Activated naive CD8-positive, alpha-beta T cell treated with anti-CD3 and anti-CD28 coated beads, Interleukin-2, amount 50 U/mL, for 16 hours (primary cell): ENCODE results near the gene GRIK3.
"Not testable (repeated sequence)": the region's sequence is repeated elsewhere in the genome, so short reads cannot be mapped to it uniquely, and the experiment has no call there.

Source experiments
- DNase-seq: peaks from one replicate; pipeline ENCODE4 v3.0.0-alpha.2; 2020; ENCODE audit warnings: low read depth, low spot score

The GRIK3 gene

DNA sequence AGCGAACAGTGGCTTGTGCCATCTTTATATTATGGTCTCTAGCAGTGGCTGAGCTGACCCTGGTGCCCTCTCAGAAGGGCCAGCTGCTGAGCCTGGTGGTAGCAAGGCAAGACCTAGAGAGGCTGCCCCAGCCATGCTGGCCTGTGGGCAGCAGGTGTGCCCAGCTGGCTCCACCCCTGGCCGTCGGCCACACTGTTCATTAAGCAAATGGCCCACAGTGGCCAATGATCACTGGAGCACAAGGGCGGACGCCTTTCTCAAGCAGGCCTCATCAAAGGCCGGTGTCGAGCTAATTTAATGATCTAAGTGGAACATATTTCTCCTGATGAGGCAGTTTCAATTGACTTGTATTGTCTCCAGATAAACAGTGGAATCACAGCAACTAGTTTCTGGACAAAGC lies 89.4 kb downstream of the GRIK3 start:
- DNase-seq: no peak

DNA sequence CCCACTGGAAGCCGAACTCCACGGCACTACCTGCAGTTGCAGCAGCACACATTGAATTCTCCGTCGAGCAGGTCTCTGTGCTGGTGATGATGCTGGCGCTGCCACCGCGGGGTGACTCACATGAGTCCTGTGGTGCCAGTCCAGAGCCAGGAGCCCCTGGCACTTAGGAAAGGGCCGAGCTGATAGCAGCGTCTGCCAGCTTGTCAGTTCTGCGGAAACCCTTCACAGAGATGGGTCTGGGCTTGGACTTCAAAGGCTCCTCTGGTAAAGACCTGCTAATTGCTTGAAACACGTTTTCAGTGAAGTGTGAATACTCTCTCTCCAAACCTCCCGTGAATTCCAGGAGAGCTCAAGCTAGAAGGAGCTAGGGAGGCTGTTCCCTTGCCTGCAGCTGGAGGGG lies 92.2 kb downstream of the GRIK3 start:
- no peak for DNase-seq

DNA sequence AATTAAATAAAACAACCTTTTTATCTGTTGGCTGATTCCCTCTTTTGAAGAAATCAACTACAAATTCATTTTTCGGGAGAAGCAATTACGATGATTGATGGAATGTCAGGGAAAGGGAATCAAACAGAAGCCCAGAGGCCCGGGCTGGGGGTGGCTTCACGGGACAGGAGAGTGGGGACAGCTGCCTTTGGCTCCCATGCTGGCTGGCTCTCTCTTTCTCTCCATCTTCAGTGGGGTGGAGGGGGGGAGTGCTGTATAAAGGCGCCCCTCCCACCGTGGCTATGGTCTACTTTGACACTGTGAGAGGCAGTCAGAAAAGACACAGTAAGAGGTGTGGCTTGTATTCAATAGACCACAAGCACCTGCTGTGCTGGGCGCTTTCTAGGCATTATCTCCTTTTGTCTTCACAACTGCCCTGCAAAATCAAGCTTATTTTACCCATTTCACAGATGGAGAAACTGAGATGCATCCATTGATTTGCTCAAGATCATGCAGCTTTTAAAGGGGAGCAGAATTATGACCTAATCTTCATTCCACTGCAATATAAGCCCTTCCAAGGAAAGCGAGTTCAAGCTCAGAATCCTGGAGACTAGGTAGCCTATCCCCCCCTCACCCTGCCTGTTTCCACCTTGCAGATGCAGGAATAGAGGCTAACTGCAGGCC lies 92.9 kb downstream of the GRIK3 start:
- DNase-seq: no peak

DNA sequence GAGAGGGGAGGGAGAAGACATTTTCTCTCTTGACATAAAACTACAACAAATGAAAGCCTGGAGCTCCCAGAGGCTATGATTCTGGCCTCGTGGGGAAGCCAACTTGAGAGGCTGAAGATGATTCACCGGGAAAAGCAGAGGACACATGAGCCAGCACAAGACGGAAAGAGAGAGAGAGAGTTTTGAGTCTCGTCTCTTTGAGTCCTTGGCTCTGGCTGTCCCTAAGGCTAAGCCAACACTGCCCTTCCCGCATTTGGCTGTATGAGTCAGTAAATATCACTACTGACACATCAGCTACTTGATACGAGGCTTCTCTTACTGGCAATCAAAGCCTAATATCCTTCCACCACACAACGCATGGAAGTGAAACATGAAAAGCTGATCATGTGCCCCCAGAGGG lies 95.5 kb downstream of the GRIK3 start:
- DNase-seq: no peak

DNA sequence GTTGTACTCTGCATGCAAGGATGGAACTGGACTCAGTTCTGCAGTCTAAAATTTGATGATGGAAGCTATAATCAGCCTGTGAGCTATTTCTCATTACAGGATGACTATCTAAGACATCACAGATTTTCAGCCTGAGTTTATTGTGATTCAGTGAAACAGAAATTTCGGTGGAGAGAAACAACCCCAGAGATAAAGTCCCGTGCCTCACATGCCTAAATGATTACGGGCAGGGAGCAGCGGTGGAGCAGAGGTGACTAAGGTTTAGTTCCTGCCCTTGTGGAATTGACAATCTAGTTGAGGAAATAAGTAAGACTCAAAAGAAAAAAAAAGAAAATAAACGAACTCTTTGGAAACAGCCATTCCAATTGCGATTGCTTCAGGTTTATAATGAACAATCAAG lies 96.9 kb downstream of the GRIK3 start:
- DNase-seq: no peak

DNA sequence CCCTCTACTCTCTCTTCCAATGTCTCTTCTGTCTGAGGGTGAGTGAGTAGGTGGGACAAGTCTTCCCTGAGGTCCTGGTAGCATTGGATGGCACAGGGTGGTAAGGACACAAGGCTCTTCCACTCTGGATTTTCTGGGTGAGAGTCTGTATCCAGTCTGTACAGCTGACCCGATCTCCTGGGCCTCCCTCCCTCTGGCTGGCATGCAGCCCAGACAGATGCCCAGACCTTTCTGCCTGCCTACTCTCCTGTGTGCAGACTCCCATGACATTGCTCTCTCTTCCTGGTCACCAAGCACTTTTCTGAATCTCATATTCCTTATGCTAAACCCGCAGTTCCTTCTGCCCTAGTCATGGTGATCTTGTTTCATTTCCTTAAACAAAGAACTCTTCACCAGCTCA lies 100.3 kb downstream of the GRIK3 start:
- DNase-seq: no peak

DNA sequence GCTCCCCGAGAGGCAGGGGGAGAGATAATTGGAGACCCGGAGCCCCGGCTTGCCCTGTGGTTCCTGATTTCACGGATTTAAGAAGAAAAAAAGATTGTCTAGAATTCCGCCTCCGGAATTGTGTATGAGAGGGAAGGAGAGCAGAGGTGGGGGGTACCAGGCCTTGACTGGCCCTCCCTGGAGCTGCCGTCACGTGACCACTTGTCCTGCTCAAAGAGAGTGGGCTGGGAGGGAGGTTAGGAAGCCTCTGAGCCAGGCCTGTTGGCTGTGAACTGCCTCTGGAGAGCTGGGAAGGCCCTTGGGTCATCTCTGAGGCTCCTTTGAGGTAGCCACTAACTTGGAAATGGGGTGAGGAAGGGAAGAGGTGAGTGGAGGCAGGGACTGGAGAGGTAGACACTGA lies 106.5 kb downstream of the GRIK3 start:
- no peak for DNase-seq

DNA sequence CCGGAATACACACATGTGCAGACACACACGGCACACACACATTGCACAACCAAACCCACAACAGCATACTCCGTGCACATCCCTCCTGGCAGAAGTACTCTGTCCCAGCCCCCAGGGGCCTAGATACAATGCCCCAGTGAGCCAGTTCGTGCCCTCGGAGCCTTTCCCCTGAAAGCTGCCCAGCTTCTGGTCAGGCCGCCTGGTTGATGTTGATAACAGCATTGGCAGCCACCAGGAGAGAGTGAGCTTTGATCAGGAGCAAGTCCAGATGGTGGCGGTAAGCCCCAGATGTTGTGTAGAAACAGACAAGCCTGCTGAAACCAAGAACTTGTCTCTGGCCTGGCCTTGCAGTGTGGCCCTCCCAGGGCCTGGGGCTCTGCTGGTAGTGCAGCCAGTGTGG lies 109.1 kb downstream of the GRIK3 start:
- no peak for DNase-seq

DNA sequence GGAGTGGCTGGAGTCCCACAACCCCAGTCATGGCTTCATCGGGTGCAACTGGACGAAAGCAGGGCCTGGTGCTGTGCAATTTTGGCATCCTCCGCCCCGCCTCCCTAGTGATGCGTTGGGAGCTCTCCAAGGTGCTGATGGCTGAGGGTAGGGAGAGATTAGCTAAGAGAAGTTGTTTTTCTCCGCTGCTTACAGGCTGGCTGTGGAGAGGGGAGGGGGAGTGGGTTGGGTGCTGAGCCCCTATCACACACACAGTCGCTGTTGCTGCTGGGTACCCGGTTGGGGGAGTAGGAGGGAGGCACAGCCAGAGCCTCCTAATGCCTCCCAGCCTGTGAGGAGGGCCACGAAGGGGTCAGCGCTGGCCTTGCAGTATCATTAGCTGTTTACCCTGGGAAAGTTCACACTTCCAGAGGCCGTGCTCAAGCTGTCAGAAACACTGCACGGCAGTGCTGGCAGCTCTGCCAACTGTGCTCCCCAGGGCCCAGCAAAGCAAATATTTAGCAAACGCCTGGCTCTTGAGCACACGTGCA lies 110.0 kb downstream of the GRIK3 start:
- no peak for DNase-seq

DNA sequence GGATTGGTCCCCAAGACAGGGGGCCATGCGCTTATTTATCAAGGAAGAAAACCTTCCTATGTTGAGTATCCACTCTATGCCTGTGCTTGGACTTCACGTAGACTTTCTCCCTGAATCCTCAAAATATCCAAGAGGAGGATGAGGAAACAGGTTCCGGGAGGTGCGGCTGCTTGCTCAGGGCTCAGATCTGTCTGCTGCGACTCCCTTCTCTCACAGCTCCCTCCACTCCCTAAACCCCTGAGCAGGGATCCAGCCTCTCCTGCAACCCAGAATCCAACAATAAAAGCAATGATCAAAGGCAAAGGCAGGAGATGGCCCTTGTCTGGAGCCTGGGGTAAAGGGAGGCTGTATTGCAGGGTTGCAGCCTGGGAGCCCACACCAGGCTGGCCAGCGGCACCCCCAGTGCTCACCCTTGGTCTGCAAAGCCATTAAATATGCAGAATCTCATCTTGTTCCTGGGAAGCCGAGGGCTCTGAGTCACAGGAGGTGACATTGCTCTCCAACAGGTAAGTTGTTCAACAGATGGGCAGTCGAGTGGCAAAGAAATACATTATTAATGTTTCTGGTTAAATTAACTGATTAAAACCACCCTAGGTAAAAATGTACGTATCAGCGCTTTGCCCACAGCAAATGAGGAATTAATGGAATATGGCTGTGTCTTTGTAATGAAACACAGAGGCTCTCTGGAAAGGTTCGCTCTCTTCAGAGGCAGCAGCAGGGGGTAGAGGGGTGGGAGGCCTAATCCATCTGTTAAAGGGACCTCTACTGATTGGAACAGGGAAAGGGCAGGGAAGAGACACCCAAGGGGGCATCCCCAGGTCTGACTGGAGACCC lies 111.5 kb downstream of the GRIK3 start:
- no peak for DNase-seq

DNA sequence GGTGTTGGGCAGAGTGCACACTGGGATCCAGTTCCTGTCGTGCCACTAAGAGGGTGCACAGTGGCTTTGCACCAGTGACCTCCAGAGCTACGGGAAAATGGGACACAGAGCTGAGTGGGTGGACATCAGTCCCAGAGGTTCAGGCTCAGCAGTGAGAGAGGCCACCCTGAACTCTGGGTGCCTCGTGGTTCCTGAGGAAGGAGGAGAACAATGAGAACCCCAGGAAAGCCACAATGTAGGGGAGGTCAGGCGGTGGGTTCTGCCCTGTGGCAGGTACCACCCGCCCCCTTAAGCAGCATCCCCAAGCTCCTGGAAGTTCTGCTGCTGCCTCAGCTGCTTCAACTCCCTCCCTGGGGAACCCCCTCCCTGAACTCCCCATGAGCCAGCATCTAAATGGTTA lies 112.2 kb downstream of the GRIK3 start:
- no peak for DNase-seq

DNA sequence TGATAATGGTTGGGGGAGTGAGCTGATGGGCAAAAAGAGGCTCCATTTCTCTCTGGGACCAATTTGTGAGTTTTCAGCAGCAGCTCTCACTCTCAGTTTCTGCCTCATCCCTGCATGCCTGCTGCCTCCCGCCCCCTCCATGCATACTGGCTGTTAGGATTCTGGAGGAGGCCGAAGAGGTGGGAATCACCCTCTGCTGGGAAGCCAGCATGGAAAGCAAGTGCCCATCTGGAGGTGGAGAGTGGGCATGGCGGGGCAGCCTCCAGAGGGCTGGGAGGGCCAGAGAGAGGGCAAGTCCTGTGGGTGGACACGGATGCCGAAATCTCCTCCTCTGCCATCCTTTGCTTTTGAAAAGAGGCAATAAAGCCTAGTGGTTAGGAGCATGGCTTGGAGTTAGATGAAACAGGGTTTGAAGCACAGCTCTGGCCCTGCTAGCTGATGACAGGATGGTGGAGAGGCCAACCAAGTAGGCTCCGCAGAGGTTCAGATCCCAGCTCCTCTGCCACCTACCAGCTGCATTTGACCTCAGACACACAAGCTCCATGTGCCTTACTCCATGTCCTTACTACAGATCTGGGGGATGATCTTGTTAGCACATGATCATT lies 113.4 kb downstream of the GRIK3 start:
- no peak for DNase-seq

DNA sequence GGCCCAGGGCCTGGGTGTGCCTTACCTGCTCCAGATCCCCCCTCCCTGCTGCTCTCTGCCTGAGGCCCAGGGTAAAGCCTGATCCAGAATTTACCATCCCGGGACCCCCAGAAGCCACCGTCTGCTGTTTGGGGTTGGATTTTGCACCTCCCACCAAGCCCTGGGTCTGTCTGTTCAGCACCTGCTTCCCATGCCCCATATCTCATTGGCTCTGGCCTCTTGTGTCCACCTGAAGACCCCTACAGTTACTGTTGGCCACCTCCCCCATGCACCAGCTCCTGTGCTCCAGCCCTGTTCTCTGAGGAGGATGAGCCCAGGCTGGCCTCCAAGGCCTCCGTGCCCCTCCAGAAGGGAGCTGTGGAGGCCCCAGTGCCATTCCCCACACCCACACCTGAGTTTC lies 113.9 kb downstream of the GRIK3 start:
- DNase-seq: no peak

DNA sequence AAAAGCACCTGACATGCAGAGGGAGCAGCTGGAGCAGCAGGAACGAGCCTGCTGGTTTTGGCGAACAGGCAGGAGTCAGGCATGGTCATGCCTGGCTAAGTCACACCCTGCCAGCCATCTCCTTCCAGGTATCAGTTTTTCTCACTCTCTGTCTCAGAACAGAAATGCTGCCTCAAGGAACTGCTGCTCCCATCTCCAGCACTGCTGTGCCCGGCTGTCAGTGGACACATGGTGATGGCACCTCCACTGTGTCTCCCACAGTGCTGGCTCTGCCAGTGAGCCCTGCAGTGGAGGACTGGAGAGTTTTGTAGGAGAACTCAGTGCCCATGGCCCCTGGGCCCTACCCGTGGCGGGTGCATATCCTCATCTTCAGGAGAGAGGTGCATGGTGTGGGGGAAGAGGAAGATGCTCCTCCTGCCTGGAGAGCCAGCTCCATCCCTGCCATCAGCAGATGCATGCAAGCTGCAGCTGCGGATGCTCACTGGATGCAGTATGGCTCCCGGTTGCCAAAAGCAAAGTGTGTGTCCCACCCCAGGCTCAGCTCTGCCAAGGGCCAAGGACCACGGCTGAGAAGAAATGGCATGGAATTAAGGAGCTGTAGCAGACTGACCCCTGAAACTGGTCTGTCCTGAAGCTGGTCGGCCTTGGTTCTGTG lies 114.7 kb downstream of the GRIK3 start:
- no peak for DNase-seq

DNA sequence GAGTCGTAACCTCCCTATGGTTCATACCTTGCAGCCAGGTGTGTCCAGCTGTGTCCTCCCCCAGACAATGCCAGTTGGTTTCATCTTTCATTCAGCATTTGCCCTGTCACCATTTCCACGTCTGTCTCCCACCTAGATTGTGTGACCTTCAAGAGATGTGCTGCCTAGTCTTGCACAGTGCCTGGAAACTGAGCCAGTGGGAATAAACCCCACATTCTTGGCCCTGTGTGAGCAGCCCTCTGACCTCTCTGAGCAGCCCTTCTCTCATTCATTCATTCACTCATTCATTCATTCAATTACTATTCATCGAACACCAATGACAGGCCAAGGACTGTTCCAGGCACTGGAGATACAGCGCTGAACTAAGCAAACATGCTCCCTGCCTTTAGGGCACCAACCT lies 115.7 kb downstream of the GRIK3 start:
- DNase-seq: no peak

DNA sequence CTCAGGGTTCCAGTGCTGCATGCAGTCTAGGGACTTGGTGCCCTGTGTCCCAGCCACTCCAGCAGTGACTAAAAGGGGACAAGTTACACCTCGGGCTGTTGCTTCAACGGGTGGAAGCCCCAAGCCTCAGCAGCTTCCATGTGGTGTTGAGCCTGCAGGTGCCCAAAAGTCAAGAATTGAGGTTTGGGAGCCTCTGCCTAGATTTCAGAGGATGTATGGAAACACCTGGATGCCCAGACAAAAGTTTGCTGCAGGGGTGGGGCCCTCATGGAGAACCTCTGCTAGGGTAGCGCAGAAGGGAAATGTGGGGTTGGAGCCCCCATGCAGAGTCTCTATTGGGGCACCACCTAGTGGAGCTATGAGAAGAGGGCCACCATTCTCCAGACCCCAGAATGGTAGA lies 117.8 kb downstream of the GRIK3 start:
- not testable (repeated sequence) for DNase-seq

DNA sequence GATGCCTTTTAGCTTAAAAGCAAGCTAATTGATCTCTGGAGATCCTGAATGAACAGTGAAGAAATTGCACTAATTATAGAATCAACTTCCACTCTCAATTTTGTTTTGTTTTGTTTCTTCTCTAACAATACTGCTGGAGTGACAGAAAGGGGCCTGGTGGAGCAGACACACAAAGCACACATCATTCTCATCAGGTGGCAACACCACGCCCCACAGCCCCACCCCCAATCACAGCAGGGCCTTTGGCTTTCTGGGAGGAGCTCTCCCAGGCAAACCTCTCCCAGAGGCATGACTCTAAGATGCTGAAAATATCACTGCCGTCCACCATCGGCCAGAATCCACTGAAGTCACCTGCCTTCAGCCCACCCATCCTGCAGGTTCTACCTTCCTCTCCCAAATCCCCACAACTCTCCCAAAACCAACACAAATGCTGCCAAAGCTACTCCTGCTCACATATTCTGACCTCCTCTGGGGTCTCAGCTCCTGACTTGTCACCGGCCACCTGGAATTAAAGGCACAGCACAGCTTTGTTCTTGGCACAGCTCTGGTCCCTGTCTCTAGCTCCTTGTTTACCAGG lies 120.7 kb downstream of the GRIK3 start:
- no peak for DNase-seq

DNA sequence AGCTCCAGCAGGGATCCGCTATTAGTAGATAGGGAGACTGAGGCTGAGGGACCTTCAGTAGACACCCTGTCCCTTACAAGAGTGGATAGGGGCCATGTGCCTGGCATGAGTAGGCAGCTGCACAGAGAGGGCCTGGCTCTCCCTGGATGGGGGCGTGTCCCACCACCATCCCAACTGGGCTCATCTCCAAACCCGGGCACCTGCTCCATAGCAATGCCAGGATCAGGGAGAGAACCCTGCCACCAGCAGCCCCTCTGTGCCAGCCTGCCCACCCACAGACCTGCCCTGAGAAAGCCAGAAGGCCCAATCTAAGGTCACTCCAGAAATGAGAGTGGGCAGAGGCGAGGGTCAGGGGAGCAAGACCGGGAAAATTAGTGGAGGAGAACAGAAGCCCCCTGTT lies 121.3 kb downstream of the GRIK3 start:
- no peak for DNase-seq

DNA sequence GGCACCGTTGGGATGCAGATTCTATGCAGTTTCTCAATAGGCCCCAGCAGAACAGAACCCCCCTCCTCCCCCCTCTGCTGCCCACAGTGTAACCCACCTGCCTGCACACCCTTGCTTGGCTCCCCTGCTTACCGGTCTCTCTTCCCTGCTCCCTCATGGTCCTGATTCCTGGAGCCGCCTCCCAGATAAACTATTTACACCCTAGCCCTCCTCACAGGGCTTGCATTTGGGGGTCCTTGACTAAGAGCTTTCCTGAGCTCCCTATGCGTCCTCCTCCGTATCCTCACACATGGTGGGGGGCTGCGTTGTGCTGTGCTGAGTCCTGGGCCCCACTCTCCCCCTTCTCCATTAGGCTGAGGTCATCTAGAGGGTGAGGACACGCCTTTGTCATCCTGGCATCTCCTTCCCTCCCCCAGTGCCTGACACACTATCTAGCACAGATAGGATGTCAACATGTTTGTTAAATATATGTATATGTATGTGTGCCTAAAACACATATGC lies 121.9 kb downstream of the GRIK3 start:
- no peak for DNase-seq

DNA sequence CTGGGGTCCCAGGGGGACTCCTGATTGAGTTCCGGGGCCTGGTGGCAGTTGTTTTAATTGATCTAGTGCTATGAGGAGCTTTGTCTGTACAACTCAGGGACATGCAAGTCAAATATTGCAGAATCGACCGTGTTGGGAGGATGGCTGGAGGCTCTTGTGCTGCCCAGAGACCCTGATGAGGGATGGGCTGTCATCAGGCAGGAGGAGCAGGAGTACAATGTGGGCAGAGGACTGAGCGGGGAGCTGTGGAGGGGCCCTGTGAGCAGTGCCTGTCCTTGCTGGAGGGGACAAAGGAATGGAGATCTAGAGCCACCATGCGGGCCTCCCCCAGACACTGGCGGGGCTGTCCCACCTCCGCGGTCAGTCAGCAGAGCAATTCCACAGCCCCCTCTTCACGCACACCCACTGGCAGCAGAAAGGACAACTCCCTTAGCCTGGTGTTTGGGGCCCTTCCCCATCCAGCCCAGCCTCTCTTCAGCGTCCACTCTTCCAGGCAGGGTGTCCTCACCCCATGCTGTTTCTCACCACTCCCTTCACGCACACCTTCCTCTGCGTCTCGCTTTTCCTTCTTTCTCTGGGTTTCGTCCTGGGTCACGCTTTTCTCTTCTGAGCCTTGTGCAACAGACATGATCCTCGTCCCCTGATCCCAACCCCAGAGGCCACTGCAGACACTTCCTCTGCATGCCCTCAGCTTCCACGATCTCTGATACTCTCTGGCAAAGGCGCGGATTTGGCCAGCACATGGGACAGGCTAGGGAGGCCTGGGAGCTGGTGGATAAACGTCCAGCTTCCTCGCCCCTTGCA lies 122.6 kb downstream of the GRIK3 start:
- no peak for DNase-seq
